HepG2 (cell line): ENCODE results near the gene FABP1. TPM values are rescaled to one million over a fixed set of nuclear protein-coding genes. Genes with fewer than 3 reads are reported as not detected.

Source experiments
- BRF2 ChIP-seq: sonication (generic); formaldehyde crosslinking; IDR thresholded peaks from 2 replicates; pipeline ENCODE4 v1.8.1; 2022; ENCODE audit warnings: mild to moderate bottlenecking, missing genetic modification reagents
- DNMT3B ChIP-seq: conservative IDR thresholded peaks from 2 replicates; pipeline ENCODE4 v1.6.1; 2016; ENCODE audit warnings: missing biosample characterization, control low read depth
- DZIP1 ChIP-seq: sonication (generic); formaldehyde crosslinking; IDR thresholded peaks from 2 replicates; pipeline ENCODE4 v1.5.0; 2020; ENCODE audit warnings: mild to moderate bottlenecking, missing genetic modification reagents
- HBP1 ChIP-seq: IDR thresholded peaks from 2 replicates; pipeline ENCODE4 v1.6.1; 2016; ENCODE audit warnings: low read depth, control low read depth
- KDM4B ChIP-seq: sonication (generic); formaldehyde crosslinking; IDR thresholded peaks from 2 replicates; pipeline ENCODE4 v1.4.0; 2020; ENCODE audit warnings: missing genetic modification reagents
- POLR2G ChIP-seq: fragments of 200-400 bp; formaldehyde crosslinking; IDR thresholded peaks from 2 replicates; pipeline ENCODE4 v1.6.1; 2018; ENCODE audit warnings: mild to moderate bottlenecking, low read depth, low read length, moderate library complexity
- PPARG ChIP-seq: conservative IDR thresholded peaks from 2 replicates; pipeline ENCODE4 v1.6.1; 2016; ENCODE audit warnings: missing biosample characterization, missing genetic modification reagents
- SAFB2 ChIP-seq: sonication (generic); formaldehyde crosslinking; IDR thresholded peaks from 2 replicates; pipeline ENCODE4 v1.5.1; 2020; ENCODE audit warnings: missing genetic modification reagents, low read depth, mild to moderate bottlenecking, borderline replicate concordance
- SKI ChIP-seq: fragments of 450-650 bp; IDR thresholded peaks from one replicate; pipeline ENCODE4 v1.6.1; 2018; ENCODE audit warnings: mild to moderate bottlenecking; ENCODE audit not compliant: partially characterized antibody
- TFDP2 ChIP-seq: sonication (generic); formaldehyde crosslinking; IDR thresholded peaks from 2 replicates; pipeline ENCODE4 v1.4.0; 2020; ENCODE audit warnings: missing genetic modification reagents
- XBP1 ChIP-seq: sonication (generic); formaldehyde crosslinking; IDR thresholded peaks from 2 replicates; pipeline ENCODE4 v1.5.0; 2020; ENCODE audit warnings: missing genetic modification reagents
- ZFY ChIP-seq: sonication (generic); formaldehyde crosslinking; IDR thresholded peaks from 2 replicates; pipeline ENCODE4 v1.4.0; 2020; ENCODE audit warnings: missing genetic modification reagents
- ZNF281 ChIP-seq: sonication (generic); formaldehyde crosslinking; IDR thresholded peaks from 2 replicates; pipeline ENCODE4 v1.4.0; 2020; ENCODE audit warnings: missing genetic modification reagents, borderline replicate concordance
- ZNF563 ChIP-seq: sonication (generic); formaldehyde crosslinking; IDR thresholded peaks from 2 replicates; pipeline ENCODE4 v1.8.0; 2022; ENCODE audit warnings: mild to moderate bottlenecking, moderate library complexity, missing genetic modification reagents
- ZNF570 ChIP-seq: sonication (generic); formaldehyde crosslinking; IDR thresholded peaks from 2 replicates; pipeline ENCODE4 v1.4.0; 2020; ENCODE audit warnings: mild to moderate bottlenecking, missing genetic modification reagents, borderline replicate concordance
- ZNF629 ChIP-seq: sonication (generic); formaldehyde crosslinking; conservative IDR thresholded peaks from 2 replicates; pipeline ENCODE4 v1.5.0; 2020; ENCODE audit warnings: missing genetic modification reagents
- polyA plus RNA-seq, 8 experiments: library from polyadenylated mRNA; depleted of rRNA in 3 of 8; stranded (reverse) in 7 of 8; unstranded in 1 of 8; fragments of >200 nt; fragmentation: Illumina TruSeq in 4 of 8; extraction: Trizol in 4 of 8; gene quantifications; 2 replicates each; pipeline versions ENCODE4 v1.2.1 to v1.2.3, GENCODE V29; 2011 to 2016; ENCODE audit warnings: low read depth in 4 of 8, missing spikeins in 1 of 8, mixed read lengths in 1 of 8; ENCODE audit not compliant: insufficient read depth in 1 of 8
- total RNA-seq, 5 experiments: library from RNA; depleted of rRNA; stranded (reverse); fragments of >200 nt; fragmentation: Illumina TruSeq; extraction: Trizol; gene quantifications; 2 replicates each; pipeline ENCODE4 v1.2.3, GENCODE V29; 2016; ENCODE audit warnings: low read depth in 1 of 5

The FABP1 gene
- total and polyA plus RNA-seq, 2 of the 13 experiments (the other 11 are each of a cell fraction or from before 2014, with no cell fraction given): 644 to 1,608 TPM

GRCh38 chr2:88126772-88127637 is 857 bp downstream of the FABP1 start (continued):
- peak; percentile 71; the same call in 1 of the 2 replicates for TF ChIP-seq ZNF563 (CRISPR knock-in tag)
- TF ChIP-seq ZNF570: no peak
- TF ChIP-seq ZFY (CRISPR knock-in tag): peak; percentile 48; the same call in 1 of the 2 replicates
- 0 out of 2 replicates have a peak, but pooled peaks have one; percentile 28 for TF ChIP-seq ZNF629 (CRISPR knock-in tag)
- TF ChIP-seq KDM4B (CRISPR knock-in tag): peak; percentile 15; the same call in 1 of the 2 replicates
- TF ChIP-seq PPARG (CRISPR knock-in tag): no peak
- no peak for TF ChIP-seq SAFB2 (CRISPR knock-in tag)
- TF ChIP-seq TFDP2: no peak; the same call in 1 of the 2 replicates
- TF ChIP-seq DZIP1 (CRISPR knock-in tag): no peak
- TF ChIP-seq POLR2G: no peak; the same call in 1 of the 2 replicates
- TF ChIP-seq DNMT3B (CRISPR knock-in tag): no peak
- TF ChIP-seq HBP1 (CRISPR knock-in tag): peak; percentile 73; the same call in 1 of the 2 replicates
- peak; percentile 72; the same call in 1 of the 2 replicates for TF ChIP-seq BRF2 (CRISPR knock-in tag)
- TF ChIP-seq ZNF281 (CRISPR knock-in tag): no peak
- TF ChIP-seq SKI: no peak
- TF ChIP-seq XBP1: 0 out of 2 replicates have a peak, but pooled peaks have one; percentile 7
